NCI-H128 (cell line): Measurements from ENCODE around the gene RGS7BP.

Experiments
- DNase-seq: peaks from one replicate; lab custom pipeline; 2025; ENCODE audit not compliant: unreplicated experiment; lab: John Stamatoyannopoulos, UW

Gene RGS7BP

GRCh38 chr5:64628901-64629300 is 123.1 kb downstream of the RGS7BP start:
- no peak for DNase-seq

- DNase-seq: no peak
Measured at GRCh38 chr5:64629841-64630240, 124.0 kb downstream of the RGS7BP start.

- DNase-seq: no peak
Measured at GRCh38 chr5:64632251-64632650, 126.4 kb downstream of the RGS7BP start.

- DNase-seq: no peak
Measured at GRCh38 chr5:64634997-64635686, 129.3 kb downstream of the RGS7BP start.

- DNase-seq: no peak
Measured at GRCh38 chr5:64637144-64637543, 131.3 kb downstream of the RGS7BP start.

GRCh38 chr5:64637837-64638443 is 132.1 kb downstream of the RGS7BP start:
- DNase-seq: no peak

GRCh38 chr5:64644831-64645230 is 139.0 kb downstream of the RGS7BP start:
- DNase-seq: no peak

- no peak for DNase-seq
Measured at GRCh38 chr5:64646169-64646568, 140.4 kb downstream of the RGS7BP start.

- no peak for DNase-seq
Measured at GRCh38 chr5:64649512-64649911, 143.7 kb downstream of the RGS7BP start.

GRCh38 chr5:64653766-64654560 is 148.1 kb downstream of the RGS7BP start:
- no peak for DNase-seq

GRCh38 chr5:64654561-64654938 is 148.7 kb downstream of the RGS7BP start:
- no peak for DNase-seq

- no peak for DNase-seq
Measured at GRCh38 chr5:64655596-64655995, 149.8 kb downstream of the RGS7BP start.

- DNase-seq: no peak
Measured at GRCh38 chr5:64659289-64659688, 153.5 kb downstream of the RGS7BP start.
